ENCODE results near the gene HTN3. TPM values are rescaled to one million over a fixed set of nuclear protein-coding genes. Genes with fewer than 3 reads are reported as not detected.

The HTN3 gene
- total and polyA plus RNA-seq, 2 donors (not counting 1 experiment from before 2014, with no cell fraction given): not detected

GRCh38 chr4:70062000-70062399 is 33.7 kb downstream of the HTN3 start:
- no peak overlapping the region for H3K4me3 ChIP-seq (replicated peaks in 1 of 4; ENCODE audit: control extremely low read depth in 1 of 4, insufficient read depth in 1 of 4, low read depth in 3 of 4, low read length in 4 of 4)
- no peaks in the 10 kb centered on the region for H3K79me2 ChIP-seq (ENCODE audit: control insufficient read depth, insufficient read depth, low read length)
- DNase-seq (ENCODE audit: low read depth in 2 of 2): no peak
- no peaks in the 10 kb centered on the region for H3K4me1 ChIP-seq (ENCODE audit: control insufficient read depth, extremely low read depth, insufficient read depth, low read length)
- no peak overlapping the region for H3K9ac ChIP-seq (ENCODE audit: insufficient read depth, low read length)
- H3K27ac ChIP-seq (ENCODE audit: insufficient read depth, low read length): no peak overlapping the region
- H3K27me3 ChIP-seq (ENCODE audit: control insufficient read depth, insufficient read depth, low read length): no peaks in the 10 kb centered on the region
- no peaks in the 10 kb centered on the region for H3K9me3 ChIP-seq (ENCODE audit: control insufficient read depth, insufficient read depth, low read depth, low read length)
- no peaks in the 10 kb centered on the region for H3K36me3 ChIP-seq (ENCODE audit: control insufficient read depth, insufficient read depth, low read length)
- H4K20me1 ChIP-seq (ENCODE audit: control insufficient read depth, extremely low read depth, insufficient read depth, low read length): no peaks in the 10 kb centered on the region
- H3K4me2 ChIP-seq (ENCODE audit: extremely low read depth, insufficient read depth, low read length): no peak overlapping the region
- no peak for TF ChIP-seq EZH2 (IDR thresholded peaks at IDR 0.05; ENCODE audit: low read length, missing control alignments)
- no peak for TF ChIP-seq CTCF (conservative IDR thresholded peaks at IDR 0.05 in 1 of 2, IDR thresholded peaks at IDR 0.05 in 1 of 2; ENCODE audit: low read depth in 1 of 2, low read length in 2 of 2)
- H2AFZ ChIP-seq (ENCODE audit: low read length): no peak overlapping the region

DNA sequence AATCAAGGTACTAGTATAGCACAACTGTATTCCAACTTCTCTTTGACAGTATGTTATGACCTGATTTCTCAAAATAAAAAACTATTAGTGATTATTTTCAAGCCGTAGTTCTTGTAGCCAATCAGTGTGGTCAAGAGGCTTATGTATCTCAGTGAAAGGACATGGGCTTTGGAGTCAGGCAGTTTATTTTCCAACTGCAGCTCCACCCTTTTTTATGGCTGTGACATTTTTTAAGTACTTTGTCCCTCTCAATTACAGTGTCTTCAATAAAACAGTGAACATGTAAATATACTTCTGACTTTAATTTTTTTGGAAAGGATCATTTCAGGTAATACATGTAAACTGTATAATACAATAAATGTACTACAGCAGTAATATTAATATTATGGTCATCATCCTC is 51.9 kb downstream of the HTN3 start:
- Histone ChIP-seq H3K4me3 (replicated peaks in 1 of 4; ENCODE audit: control extremely low read depth in 1 of 4, insufficient read depth in 1 of 4, low read depth in 3 of 4, low read length in 4 of 4) (no peak overlapping the region), H3K9me3 (ENCODE audit: control insufficient read depth, insufficient read depth, low read depth, low read length) (no peaks in the 10 kb centered on the region), H3K27ac (ENCODE audit: insufficient read depth, low read length) (no peak overlapping the region), H2AFZ (ENCODE audit: low read length) (no peak overlapping the region), H3K27me3 (ENCODE audit: control insufficient read depth, insufficient read depth, low read length) (no peaks in the 10 kb centered on the region), H3K4me2 (ENCODE audit: extremely low read depth, insufficient read depth, low read length) (no peak overlapping the region), H3K4me1 (ENCODE audit: control insufficient read depth, extremely low read depth, insufficient read depth, low read length) (no peaks in the 10 kb centered on the region), H3K9ac (ENCODE audit: insufficient read depth, low read length) (no peak overlapping the region), H3K79me2 (ENCODE audit: control insufficient read depth, insufficient read depth, low read length) (no peaks in the 10 kb centered on the region), H4K20me1 (ENCODE audit: control insufficient read depth, extremely low read depth, insufficient read depth, low read length) (no peaks in the 10 kb centered on the region), H3K36me3 (ENCODE audit: control insufficient read depth, insufficient read depth, low read length) (no peaks in the 10 kb centered on the region)
- TF ChIP-seq EZH2 (IDR thresholded peaks at IDR 0.05; ENCODE audit: low read length, missing control alignments): no peak
- no peak for TF ChIP-seq CTCF (conservative IDR thresholded peaks at IDR 0.05 in 1 of 2, IDR thresholded peaks at IDR 0.05 in 1 of 2; ENCODE audit: low read depth in 1 of 2, low read length in 2 of 2)
- DNase-seq (ENCODE audit: low read depth in 2 of 2): no peak

Other genes with a start within 250 kb of the HTN3 start
- not detected in 2 replicates for gene SULT1E1, start 168.3 kb upstream of the HTN3 start, total RNA-seq
- not detected in 2 replicates for gene SULT1E1, start 168.3 kb upstream of the HTN3 start, polyA plus RNA-seq
- not detected in 2 replicates for gene CSN1S1, start 97.4 kb upstream of the HTN3 start, total RNA-seq
- gene CSN1S1, start 97.4 kb upstream of the HTN3 start, polyA plus RNA-seq: not detected in 2 replicates
- gene CSN2, start 62.7 kb upstream of the HTN3 start, total RNA-seq: not detected in 2 replicates
- not detected in 2 replicates for gene CSN2, start 62.7 kb upstream of the HTN3 start, polyA plus RNA-seq
- gene STATH, start 32.5 kb upstream of the HTN3 start, total RNA-seq: not detected in 2 replicates
- not detected in 2 replicates for gene STATH, start 32.5 kb upstream of the HTN3 start, polyA plus RNA-seq
- not detected in 2 replicates for gene HTN1, start 22.0 kb downstream of the HTN3 start, total RNA-seq
- gene HTN1, start 22.0 kb downstream of the HTN3 start, polyA plus RNA-seq: not detected in 2 replicates
- gene PRR27, start 125.8 kb downstream of the HTN3 start, total RNA-seq: not detected in 2 replicates
- gene PRR27, start 125.8 kb downstream of the HTN3 start, polyA plus RNA-seq: not detected in 2 replicates
- not detected in 2 replicates for gene ODAM, start 167.3 kb downstream of the HTN3 start, total RNA-seq
- gene ODAM, start 167.3 kb downstream of the HTN3 start, polyA plus RNA-seq: not detected in 2 replicates
- gene FDCSP, start 197.7 kb downstream of the HTN3 start, total RNA-seq: not detected in 2 replicates
- not detected in 2 replicates for gene FDCSP, start 197.7 kb downstream of the HTN3 start, polyA plus RNA-seq
- gene CSN3, start 214.1 kb downstream of the HTN3 start, total RNA-seq: not detected in 2 replicates
- not detected in 2 replicates for gene CSN3, start 214.1 kb downstream of the HTN3 start, polyA plus RNA-seq